HCT116 (cell line): Measurements from ENCODE around the gene ARHGAP12.

Experiments
- EZH2 ChIP-seq: fragments of 200-600 bp; sonication (generic); IDR thresholded peaks from 2 replicates; pipeline ENCODE4 v1.6.1; 2017; ENCODE audit warnings: antibody characterized with exemption, mixed run types
- POLR2A ChIP-seq: IDR thresholded peaks from 2 replicates; pipeline ENCODE4 v1.7.0; 2011; ENCODE audit warnings: borderline replicate concordance; ENCODE audit not compliant: insufficient read depth, insufficient read length; ENCODE audit errors: extremely low read depth

GRCh38 chr10:31935678-31936077, 7.0 kb upstream of the ARHGAP12 start:
- TF ChIP-seq POLR2A (no peak), EZH2 (no peak)
